Measurements from ENCODE around the gene RPS6KA2. TPM values are rescaled to one million over a fixed set of nuclear protein-coding genes. Genes with fewer than 3 reads are reported as not detected.

The RPS6KA2 gene
- total and polyA plus RNA-seq, 2 donors (not counting 3 experiments of a cell fraction or from before 2014, with no cell fraction given) = 54.5 to 75.8 TPM

- peaks cover 28% of the 10 kb centered on the region for H3K4me1 ChIP-seq (ENCODE audit: control insufficient read depth, extremely low read depth, insufficient read depth, low read length)
- no peaks in the 10 kb centered on the region for H3K9me1 ChIP-seq (replicated peaks; ENCODE audit: control insufficient read depth, extremely low read depth, insufficient read depth, low read length)
- H3K27me3 ChIP-seq (ENCODE audit: control insufficient read depth in 2 of 2, insufficient read depth in 2 of 2, low read length in 2 of 2) = no peaks in the 10 kb centered on the region
- H3K4me3 ChIP-seq (replicated peaks in 1 of 3; ENCODE audit: insufficient read depth in 1 of 3, low read depth in 1 of 3, low read length in 3 of 3) = no peak overlapping the region
- FAIRE-seq (no peak), DNase-seq (ENCODE audit: low read depth, low spot score) (no peak)
- POLR2A ChIA-PET = no interaction called here
- no peak overlapping the region for H3K27ac ChIP-seq (ENCODE audit: insufficient read depth, low read depth, low read length)
- intact Hi-C loops (cut with micrococcal nuclease) (loop anchor here (5.0 kb wide), 1 partner anchor 42 kb away; the partner anchor contains the start of gene RPS6KA2), dilution Hi-C loops (cut with MboI; ENCODE audit: extremely low pct_ligation_motif_present, low sequenced_read_pairs) (no loop called here)
- H3K79me2 ChIP-seq (ENCODE audit: control insufficient read depth, insufficient read depth, low read length) = peaks cover 3% of the 10 kb centered on the region
- no peak overlapping the region for H2AFZ ChIP-seq (ENCODE audit: low read depth, low read length)
- H3K9ac ChIP-seq (replicated peaks; ENCODE audit: extremely low read depth, insufficient read depth, low read length) = no peak overlapping the region
- CTCF ChIA-PET = interaction anchor here (0.9 to 1.2 kb wide), 3 partner anchors 18 to 49 kb away, joined by 3 to 5 read pairs (median 4); no protein-coding TSS in a partner anchor
- no TSS peak for BruUV-seq (replicated peaks)
- TF ChIP-seq CTCF (IDR thresholded peaks at IDR 0.05; ENCODE audit: extremely low read depth in 1 of 2, insufficient read depth in 1 of 2, low read depth in 1 of 2, low read length in 2 of 2) (no peak), MAX (IDR thresholded peaks at IDR 0.05; ENCODE audit: insufficient read depth, insufficient read length) (no peak)
- no peaks in the 10 kb centered on the region for H3K36me3 ChIP-seq (ENCODE audit: control insufficient read depth in 2 of 2, extremely low read depth in 1 of 2, insufficient read depth in 2 of 2, low read length in 2 of 2)
- H4K20me1 ChIP-seq (replicated peaks; ENCODE audit: control insufficient read depth, extremely low read depth, insufficient read depth, low read length) = no peaks in the 10 kb centered on the region
- no peak overlapping the region for H3K4me2 ChIP-seq (ENCODE audit: insufficient read depth, low read length)
- no peaks in the 10 kb centered on the region for H3K9me3 ChIP-seq (replicated peaks; ENCODE audit: control insufficient read depth, insufficient read depth, low read length)
Measured at GRCh38 chr6:166584853-166585429, 42.1 kb downstream of the RPS6KA2 start.

- POLR2A ChIA-PET = no interaction called here
- intact Hi-C loops (cut with micrococcal nuclease) (no loop called here), dilution Hi-C loops (cut with MboI; ENCODE audit: extremely low pct_ligation_motif_present, low sequenced_read_pairs) (no loop called here)
- H3K4me3 ChIP-seq (replicated peaks in 1 of 3; ENCODE audit: insufficient read depth in 1 of 3, low read depth in 1 of 3, low read length in 3 of 3) = no peak overlapping the region
- FAIRE-seq = no peak
- H3K4me1 ChIP-seq (ENCODE audit: control insufficient read depth, extremely low read depth, insufficient read depth, low read length) = peaks cover 24% of the 10 kb centered on the region
- TF ChIP-seq POLR2AphosphoS5 (IDR thresholded peaks at IDR 0.05; ENCODE audit: insufficient read depth, low read depth, low read length) (no peak), EZH2 (IDR thresholded peaks at IDR 0.05; ENCODE audit: borderline replicate concordance, low read depth, low read length, severe bottlenecking) (no peak), JUN (IDR thresholded peaks at IDR 0.05; ENCODE audit: borderline replicate concordance, insufficient read depth, insufficient read length, low read depth) (no peak), FOS (IDR thresholded peaks at IDR 0.05; ENCODE audit: borderline replicate concordance, insufficient read depth, low read length) (no peak), GATA2 (IDR thresholded peaks at IDR 0.05; ENCODE audit: insufficient read depth, insufficient read length, low read depth, low read length) (no peak), MYC (IDR thresholded peaks at IDR 0.05; ENCODE audit: low read depth, low read length) (no peak), POLR2A (IDR thresholded peaks at IDR 0.05; ENCODE audit: low read depth, low read length) (no peak), MAX (IDR thresholded peaks at IDR 0.05; ENCODE audit: insufficient read depth, insufficient read length) (no peak), CTCF (IDR thresholded peaks at IDR 0.05; ENCODE audit: extremely low read depth in 1 of 2, insufficient read depth in 1 of 2, low read depth in 1 of 2, low read length in 2 of 2) (no peak)
- no TSS peak for BruUV-seq (replicated peaks)
- H3K79me2 ChIP-seq (ENCODE audit: control insufficient read depth, insufficient read depth, low read length) = peaks cover 3% of the 10 kb centered on the region
- no peak overlapping the region for H3K27ac ChIP-seq (ENCODE audit: insufficient read depth, low read depth, low read length)
- CTCF ChIA-PET = interaction anchor here (0.8 to 1.4 kb wide), 5 partner anchors 17 to 49 kb away, joined by 3 to 5 read pairs (median 4); no protein-coding TSS in a partner anchor
- H2AFZ ChIP-seq (ENCODE audit: low read depth, low read length) = no peak overlapping the region
- DNase-seq (ENCODE audit: low read depth, low spot score) = no peak
- no peaks in the 10 kb centered on the region for H4K20me1 ChIP-seq (replicated peaks; ENCODE audit: control insufficient read depth, extremely low read depth, insufficient read depth, low read length)
- no peaks in the 10 kb centered on the region for H3K27me3 ChIP-seq (ENCODE audit: control insufficient read depth in 2 of 2, insufficient read depth in 2 of 2, low read length in 2 of 2)
- no peaks in the 10 kb centered on the region for H3K9me3 ChIP-seq (replicated peaks; ENCODE audit: control insufficient read depth, insufficient read depth, low read length)
- H3K36me3 ChIP-seq (ENCODE audit: control insufficient read depth in 2 of 2, extremely low read depth in 1 of 2, insufficient read depth in 2 of 2, low read length in 2 of 2) = no peaks in the 10 kb centered on the region
- H3K4me2 ChIP-seq (ENCODE audit: insufficient read depth, low read length) = no peak overlapping the region
- H3K9me1 ChIP-seq (replicated peaks; ENCODE audit: control insufficient read depth, extremely low read depth, insufficient read depth, low read length) = no peaks in the 10 kb centered on the region
- H3K9ac ChIP-seq (replicated peaks; ENCODE audit: extremely low read depth, insufficient read depth, low read length) = no peak overlapping the region
Measured at GRCh38 chr6:166584155-166584554, 42.9 kb downstream of the RPS6KA2 start.

Measured in endothelial cell of umbilical vein (primary cell).